GM18511 (cell line): Measurements from ENCODE around the gene PLPPR3.

Experiments
- ATAC-seq: cut with Tn5 transposase; IDR thresholded peaks from one replicate; pipeline ENCODE4 v1.9.1; 2021; ENCODE audit warnings: mild to moderate bottlenecking, moderate library complexity; ENCODE audit not compliant: unreplicated experiment

PLPPR3 gene

DNA sequence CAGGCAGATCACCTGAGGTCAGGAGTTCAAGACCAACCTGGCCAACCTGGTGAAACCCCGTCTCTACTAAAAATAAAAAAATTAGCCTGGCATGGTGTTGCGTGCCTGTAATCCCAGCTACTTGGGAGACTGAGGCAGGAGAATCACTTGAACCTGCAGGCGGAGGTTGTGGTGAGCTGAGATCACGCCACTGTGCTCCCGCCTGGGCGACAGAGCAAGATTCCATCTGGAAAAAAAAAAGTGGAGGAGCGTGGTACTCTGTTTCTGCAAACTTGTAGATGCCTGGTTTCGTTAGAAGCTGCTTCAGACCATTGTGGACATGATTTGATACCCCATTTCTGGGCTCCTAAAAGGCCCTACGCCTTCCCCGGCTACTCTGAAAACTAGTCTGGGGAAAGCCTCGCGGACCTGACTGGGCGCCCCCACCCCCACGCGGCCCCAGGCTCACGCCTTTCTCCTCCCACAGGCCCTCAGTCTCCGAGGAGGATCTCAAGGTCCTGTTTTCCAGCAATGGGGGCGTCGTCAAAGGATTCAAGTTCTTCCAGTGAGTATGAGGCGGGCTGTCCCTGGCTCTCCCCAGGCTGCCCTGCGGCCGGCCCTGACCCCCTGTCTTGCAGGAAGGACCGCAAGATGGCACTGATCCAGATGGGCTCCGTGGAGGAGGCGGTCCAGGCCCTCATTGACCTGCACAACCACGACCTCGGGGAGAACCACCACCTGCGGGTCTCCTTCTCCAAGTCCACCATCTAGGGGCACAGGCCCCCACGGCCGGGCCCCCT is 11.5 kb downstream of the PLPPR3 start:
- ATAC-seq = no peak

DNA sequence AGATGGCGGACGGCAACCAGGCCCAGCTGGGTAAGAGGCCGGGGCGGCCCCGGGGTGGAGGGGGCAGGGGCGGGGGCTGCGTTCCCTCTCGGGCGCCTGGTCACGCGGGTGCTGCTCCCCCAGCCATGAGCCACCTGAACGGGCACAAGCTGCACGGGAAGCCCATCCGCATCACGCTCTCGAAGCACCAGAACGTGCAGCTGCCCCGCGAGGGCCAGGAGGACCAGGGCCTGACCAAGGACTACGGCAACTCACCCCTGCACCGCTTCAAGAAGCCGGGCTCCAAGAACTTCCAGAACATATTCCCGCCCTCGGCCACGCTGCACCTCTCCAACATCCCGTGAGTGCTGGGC is 13.4 kb downstream of the PLPPR3 start:
- no peak for ATAC-seq

DNA sequence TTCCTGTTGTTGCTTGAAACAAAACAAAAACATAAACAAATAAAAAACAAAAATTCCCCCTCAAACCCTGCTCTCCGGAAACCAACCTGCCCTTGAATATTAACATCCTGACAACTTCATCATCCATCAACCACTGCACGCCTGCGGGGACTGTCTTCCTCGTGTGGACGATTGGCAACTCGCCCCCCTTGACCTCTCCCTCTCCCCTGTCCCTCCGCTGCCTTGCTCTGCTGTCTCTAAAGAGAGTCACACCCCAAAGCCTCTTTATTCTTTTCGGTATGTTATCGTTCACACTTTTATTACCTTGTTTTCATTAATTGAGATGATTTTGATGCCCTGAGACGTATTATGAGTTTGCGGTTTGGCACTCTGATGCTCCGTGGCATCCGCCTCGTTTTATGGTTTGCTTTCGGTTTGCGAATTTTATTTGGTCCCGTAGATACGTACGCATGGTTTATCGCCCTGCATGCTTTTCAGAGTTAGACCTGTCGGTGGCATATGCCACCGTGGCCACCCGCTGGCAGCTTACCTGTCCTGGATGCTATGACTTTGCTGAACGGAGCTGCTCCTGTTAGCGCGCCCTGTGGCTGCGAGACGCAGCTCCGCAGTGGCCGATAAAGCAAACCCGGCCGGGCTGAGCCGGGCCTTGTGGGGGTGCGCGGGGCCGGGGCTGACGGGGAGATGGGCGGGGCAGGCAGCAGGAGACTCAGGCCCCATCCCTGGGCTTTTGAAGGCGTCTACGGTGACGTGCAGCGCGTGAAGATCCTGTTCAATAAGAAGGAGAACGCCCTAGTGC is 13.9 kb downstream of the PLPPR3 start:
- no peak for ATAC-seq

DNA sequence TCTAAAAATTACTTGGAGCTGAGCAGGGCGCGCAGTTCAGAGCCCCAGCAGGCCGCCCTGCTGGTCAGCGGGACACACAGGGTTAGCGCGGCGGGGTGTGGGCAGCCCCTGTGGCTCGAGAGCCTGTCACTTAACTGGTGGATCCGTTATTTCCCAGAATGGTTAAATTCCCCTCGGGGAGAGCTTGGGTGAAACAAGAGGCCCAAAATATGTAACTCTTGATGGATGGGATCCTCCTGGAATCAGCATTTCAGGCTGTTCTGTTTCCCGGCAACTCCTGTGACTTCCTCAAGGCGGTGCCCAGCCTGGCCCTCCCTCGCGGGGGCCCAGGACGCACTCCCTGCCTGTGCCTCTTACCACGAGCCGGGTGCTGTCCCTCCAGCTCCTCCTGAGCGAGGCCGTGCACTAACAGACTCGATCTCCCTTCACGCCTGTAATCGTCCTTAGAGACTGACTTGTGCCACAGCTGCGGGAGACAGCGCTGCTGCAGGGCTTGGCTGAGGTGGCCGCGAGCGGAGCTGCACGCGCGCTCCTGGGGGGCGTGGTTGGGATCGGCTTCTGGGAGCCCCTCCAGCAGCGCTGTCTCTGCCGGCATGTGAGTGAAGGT is 14.8 kb downstream of the PLPPR3 start:
- no peak for ATAC-seq

DNA sequence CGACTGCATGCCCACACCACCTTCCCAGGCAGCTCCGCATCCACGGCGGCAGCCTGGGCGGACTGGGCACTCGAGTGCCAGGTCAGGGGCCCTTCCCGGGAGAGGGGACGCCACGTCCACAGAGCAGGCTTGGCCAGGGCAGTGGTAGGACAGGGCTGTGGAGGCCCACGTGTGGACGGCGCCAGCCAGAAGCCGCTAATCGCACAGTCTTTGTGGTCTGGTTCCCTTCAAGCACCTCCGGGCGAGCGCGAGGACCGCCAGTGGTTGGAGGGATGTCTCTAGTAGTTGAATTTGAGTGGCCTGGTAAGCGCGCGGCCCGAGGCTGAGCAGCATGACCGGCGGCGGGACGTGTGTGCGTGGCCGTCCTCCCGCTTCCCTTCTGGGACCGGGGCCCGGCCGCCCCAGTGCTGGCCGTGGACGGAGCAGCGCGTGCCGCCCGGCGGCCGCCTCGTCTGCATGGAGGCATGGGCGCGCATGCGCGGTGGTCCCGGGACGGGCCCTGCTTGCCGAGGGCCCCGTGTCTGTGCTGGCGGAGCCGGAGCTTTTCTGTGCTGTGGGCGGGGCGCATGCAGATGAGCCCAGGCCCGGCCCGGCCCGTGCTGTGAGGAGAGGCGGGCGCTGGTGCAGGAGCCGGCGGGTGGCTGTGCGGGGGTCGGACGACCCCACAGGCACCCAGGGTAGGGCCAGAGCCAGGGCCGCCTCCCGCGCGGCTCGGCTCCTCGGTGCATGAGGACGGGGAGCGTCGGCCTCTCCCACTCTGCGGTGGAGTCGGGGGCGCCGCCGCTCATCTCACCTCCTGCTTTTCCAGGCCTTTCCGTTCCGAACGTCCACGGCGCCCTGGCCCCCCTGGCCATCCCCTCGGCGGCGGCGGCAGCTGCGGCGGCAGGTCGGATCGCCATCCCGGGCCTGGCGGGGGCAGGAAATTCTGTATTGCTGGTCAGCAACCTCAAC is 15.9 kb downstream of the PLPPR3 start:
- ATAC-seq = no peak

DNA sequence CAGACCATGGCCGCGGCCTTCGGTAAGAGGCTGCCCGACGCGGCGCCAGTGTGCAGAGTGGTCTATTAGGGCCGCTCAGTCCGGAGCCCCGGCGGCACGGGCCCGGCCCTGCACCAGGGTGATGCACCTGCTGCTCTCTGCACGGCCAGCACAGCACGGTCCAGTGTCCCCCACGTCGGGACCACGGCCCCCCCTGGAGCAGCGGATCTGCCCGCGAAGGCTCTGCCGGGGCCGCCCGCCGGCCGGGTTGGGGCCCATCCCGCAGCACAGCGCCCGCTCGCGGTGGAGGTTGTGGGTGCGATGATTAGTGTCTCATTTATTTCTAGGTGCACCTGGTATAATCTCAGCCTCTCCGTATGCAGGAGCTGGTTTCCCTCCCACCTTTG is 16.6 kb downstream of the PLPPR3 start:
- no peak for ATAC-seq

DNA sequence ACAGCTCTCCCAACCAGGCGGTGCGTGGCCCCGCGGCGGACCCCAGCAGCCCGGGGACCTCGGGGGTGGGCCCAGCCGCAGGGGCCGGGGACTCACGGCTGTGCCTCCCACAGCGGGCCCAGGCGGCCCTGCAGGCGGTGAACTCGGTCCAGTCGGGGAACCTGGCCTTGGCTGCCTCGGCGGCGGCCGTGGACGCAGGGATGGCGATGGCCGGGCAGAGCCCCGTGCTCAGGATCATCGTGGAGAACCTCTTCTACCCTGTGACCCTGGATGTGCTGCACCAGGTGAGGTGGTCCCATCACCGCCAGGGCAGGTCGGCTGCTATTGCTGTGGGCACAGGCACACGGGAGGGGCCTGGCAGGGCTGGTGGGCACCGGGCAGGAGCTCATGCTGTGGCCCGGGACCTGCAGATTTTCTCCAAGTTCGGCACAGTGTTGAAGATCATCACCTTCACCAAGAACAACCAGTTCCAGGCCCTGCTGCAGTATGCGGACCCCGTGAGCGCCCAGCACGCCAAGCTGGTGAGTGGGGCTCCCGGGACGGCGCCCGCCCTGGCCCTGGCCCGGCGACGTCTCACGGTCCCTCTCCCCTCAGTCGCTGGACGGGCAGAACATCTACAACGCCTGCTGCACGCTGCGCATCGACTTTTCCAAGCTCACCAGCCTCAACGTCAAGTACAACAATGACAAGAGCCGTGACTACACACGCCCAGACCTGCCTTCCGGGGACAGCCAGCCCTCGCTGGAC is 17.2 kb downstream of the PLPPR3 start:
- no peak for ATAC-seq

DNA sequence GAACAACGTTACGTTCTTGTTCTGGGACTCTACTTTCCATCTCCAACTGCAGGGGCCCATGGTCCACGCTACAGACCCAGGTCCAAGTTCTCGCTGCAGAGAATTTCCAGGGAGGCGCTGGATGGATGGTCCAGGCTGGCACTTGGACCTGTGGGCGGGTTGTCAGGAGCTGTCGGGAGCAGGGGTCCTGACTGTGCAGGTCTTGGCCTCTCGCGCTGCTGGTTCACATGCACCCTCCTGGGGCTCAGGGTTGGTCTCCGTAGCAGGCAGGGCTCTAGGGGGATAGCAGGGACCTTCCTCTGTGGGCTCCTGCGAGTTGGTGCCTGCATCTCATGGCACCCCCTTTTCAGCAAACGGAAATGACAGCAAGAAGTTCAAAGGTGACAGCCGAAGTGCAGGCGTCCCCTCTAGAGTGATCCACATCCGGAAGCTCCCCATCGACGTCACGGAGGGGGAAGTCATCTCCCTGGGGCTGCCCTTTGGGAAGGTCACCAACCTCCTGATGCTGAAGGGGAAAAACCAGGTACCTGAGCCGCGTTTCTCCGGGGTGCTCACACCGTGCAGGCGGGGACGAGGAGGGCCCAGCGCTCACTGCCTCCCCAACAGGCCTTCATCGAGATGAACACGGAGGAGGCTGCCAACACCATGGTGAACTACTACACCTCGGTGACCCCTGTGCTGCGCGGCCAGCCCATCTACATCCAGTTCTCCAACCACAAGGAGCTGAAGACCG is 17.9 kb downstream of the PLPPR3 start:
- no peak for ATAC-seq

DNA sequence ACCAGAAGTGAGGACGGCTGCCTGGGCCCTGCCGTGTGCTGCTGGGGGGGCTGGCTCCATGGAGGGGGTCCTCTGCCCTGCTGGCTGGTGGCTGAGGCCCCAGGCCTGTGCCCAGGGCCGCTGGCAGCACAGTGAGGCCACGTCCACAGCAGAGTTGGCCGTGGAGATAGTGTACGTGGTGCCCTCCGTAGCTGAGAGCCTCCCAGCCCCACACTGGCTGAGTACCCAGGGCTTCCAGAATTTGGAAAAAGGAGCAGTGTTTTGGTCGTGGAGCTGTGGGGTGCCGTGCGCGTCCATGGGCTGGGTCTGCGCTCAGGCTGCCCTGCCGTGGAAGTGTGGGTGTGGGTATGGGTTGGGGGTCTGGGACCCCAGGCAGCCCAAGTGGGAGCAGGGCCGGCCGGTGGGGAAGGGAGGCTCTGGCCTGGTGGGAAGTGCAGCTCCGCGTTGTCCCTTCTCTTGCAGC is 18.6 kb downstream of the PLPPR3 start:
- no peak for ATAC-seq

DNA sequence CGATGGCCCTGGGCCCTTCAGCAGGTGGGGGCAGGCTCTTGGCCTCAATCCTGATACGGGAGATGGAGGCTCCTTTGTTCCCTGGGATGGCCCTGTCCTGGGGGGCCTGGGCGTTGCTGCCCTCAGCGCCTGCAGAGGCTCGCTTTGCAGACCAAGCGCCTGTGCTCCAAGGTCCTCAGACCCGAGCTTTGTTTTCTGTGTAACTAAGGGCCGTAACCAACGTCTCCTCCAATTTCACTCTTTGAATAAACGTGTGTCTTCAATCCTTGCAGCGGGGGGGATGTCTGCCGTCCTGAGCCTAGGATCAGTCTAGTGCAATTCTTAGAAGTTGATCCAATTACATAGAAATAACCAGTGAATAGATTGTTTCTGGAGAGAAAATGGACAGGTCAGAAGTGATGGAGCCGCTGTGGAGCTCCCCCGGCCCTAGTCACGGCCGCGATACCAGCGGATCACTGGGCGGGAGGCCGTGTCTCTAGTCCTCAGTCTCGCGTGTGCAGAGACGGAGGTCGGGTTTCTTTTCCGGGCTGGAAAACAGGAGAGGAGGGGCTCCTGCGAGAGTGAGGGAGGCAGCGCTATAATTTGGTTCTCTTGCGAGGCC is 19.2 kb downstream of the PLPPR3 start:
- no peak for ATAC-seq

DNA sequence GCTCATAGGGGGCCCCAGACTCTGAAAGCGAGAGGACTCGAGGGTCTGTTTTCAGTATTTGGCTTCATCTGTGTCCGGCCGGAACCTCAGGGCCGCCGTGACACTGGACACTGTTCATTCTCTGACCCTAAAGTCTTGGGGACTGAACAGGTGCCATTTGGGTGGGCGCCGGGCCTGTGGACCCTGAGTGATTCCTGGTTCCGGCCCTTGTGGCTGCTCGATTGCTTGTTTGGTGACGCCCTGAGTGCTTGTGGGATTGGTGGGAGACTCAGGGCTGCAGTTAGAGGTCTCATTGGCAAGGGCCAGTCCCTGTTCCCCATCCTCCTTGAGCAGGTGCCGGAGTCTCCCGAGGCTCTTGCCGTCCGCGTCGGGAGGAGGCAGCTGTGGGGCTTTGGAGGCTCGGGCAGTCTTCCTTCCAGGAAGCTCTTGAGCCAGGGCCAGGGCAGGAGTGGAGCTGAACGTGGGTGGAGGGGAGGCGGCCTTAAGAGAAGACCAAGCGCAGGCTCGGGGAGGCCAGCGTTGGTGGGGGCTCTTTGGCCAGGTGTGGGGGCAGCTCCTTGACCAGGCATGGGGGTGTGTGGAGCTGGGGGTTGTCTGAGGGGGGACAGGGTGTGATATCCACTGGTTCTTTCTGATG is 19.8 kb downstream of the PLPPR3 start:
- ATAC-seq = no peak

DNA sequence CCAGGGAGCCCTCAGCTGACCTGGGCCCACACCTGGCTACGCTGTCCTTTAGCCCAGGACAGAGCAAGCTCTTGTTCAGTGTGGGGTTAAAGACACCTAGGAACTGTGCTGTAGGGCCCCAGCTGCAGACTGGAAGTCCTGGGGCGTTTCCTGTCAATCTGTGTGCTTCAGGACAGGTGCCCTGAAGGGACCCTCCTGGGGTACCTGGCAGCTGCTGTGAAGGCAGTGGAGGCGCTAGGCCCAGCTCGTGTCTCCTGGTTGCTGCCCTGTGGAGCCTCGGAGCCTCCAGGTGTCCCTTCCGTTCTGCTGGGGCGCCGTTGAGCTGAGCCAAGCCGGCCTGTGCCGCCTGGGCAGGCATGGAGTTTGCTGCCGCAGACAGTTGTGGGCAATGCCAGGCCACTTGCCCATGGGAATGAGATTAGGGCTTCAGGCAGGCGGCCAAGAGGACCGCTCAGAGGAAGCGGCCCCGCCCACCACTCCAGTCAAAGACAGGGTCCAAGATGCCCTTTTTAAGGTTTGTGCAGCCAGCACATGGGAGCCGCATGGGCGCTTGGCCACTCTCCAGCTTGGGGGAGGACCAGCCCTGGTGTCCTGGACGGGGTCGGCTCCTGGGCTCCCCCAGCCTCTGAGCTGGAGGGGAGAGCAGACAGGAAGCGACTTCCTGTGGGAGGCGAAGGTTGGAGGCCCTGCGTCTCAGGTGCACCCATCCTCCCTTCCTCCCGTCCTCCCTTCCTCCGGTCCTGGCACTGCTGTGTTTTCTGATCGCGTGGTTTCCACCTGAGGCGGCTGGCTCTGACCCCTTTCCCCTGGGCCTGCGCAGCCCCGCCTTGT is 20.5 kb downstream of the PLPPR3 start:
- no peak for ATAC-seq

DNA sequence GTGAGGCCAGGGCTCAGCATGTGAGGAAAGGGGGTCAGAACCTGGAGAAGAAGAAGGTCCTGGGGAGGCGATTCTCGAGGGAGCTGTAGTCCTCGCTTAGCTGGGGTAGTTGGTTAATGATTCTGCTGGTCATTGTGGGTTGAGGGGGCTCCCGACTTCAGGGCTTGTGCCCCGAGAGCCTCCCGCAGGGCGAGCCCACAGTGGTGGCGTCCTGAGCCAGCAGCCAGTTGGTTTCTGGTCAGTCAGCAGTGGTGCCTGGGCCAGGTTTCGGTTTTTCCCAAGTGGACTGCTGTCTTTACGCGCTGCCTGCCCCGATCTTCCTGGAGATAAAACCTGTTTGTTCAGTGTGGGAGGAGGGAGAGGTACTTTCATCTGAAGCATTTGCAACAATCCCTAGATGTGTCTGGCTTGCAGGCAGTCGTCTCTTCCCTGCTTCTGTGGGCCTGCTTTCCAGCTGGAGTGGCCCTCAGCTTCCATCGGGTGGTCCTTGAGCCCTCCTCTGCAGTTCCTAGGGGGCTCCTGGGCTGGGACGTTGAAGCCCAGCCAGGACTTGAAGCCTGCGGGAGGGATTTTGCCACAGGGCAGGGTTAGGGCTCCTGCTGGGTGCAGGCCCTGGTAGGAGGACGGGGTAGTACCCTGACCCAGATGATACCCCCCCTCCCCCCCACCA is 21.3 kb downstream of the PLPPR3 start:
- no peak for ATAC-seq

DNA sequence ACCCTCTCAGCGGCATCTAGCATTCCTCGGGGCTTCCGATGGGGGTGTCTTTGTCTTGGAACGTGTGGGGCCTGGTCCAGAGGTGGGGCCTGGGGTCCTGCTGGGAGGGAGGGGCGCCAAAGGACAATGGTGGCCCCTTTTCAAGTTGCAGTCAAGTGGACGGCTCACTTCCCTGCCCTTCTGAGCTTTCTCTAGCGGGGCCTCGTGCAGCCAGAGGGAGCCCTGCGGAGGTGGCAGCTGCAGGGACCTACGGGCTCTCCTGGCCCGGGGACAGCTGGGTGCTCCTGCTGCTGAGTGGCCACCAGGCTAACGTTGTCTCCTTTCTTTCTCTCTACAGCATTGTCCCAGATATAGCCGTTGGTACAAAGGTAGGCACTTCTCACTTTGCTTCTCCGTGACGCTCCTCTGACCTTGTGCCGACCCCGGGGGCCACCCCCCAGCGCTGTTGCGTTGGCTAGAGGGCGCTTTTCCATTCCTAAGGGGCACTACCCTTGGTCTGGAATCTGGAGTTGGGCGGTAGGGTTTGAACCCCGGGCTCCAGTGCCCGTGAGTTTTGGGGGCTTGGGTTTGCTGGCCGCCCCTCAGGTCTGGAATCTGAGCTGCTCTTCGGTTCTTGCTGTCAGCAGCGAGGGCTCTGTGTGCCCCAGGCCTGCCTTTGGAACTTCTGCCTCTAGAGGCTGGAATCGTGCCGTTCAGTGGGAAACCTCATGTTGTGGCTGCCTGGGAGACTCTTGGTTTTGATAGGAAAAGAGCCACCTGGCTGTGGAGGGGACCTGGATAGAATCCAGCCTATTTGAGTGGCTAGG is 22.5 kb downstream of the PLPPR3 start:
- no peak for ATAC-seq

DNA sequence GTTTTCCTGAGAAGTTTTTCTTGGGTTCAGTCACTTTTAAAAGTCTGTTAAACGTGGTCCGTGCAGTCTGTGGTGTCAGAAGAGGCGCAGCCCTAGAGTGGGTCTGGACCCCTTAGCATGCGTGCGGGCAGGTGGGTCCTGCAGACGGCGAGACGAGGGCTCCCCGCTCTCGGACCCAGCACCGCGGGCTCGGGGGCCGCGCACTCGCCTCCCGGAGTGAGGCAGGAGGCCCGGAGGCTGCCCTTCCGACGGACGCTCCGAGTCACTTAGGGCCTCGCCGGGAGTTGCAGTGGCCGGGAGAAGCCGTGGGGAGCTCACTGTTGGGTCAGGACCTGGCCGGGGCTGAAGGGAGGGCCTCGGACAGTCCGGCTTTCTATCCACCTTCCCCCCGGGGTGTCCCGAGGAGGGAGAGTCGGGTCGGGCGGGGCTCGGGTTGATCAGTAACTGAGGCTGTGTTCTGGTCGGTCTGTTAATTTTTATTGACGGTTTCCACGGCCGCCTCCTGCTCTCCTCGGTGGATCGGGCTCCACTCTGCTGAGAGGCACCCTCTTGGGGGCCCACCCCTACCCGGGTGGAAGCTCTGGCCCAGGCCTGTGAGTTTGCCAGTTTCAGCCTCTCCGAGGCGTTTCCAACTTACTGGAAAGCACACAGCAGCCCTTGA is 23.2 kb downstream of the PLPPR3 start:
- no peak for ATAC-seq
